Smooth muscle cell (in vitro differentiated cells): ENCODE measurements around the gene LMNB1. TPM values are rescaled to one million over a fixed set of nuclear protein-coding genes. Genes with fewer than 3 reads are reported as not detected.
A peak's percentile ranks its signal among the peaks of the same experiment; 100 is the strongest.

Experiments used
- DNase-seq: peaks from one replicate; lab custom pipeline; 2025; ENCODE audit not compliant: unreplicated experiment; lab: John Stamatoyannopoulos, UW
- H2AFZ ChIP-seq: fragments of 200-600 bp; sonication (generic); 2 replicates; pipeline ENCODE4 v1.6.0; 2016; ENCODE audit warnings: antibody characterized with exemption, low read depth, mild to moderate bottlenecking
- H3F3A ChIP-seq: fragments of 200-600 bp; sonication (generic); 2 replicates; pipeline ENCODE4 v1.6.0; 2017; ENCODE audit warnings: antibody characterized with exemption, low read depth
- H3K27ac ChIP-seq: fragments of 200-600 bp; sonication (generic); 2 replicates; pipeline ENCODE4 v1.5.1; 2016; ENCODE audit warnings: low read depth, mild to moderate bottlenecking
- H3K27me3 ChIP-seq: fragments of 200-600 bp; sonication (generic); 2 replicates; pipeline ENCODE4 v1.6.1; 2016; ENCODE audit warnings: low read depth, mild to moderate bottlenecking
- H3K36me3 ChIP-seq: fragments of 200-600 bp; sonication (generic); 2 replicates; pipeline ENCODE4 v1.5.1; 2016; ENCODE audit warnings: low read depth
- H3K4me1 ChIP-seq: fragments of 200-600 bp; sonication (generic); 2 replicates; pipeline ENCODE4 v1.5.1; 2016; ENCODE audit warnings: low read depth
- H3K4me2 ChIP-seq: fragments of 200-600 bp; sonication (generic); 2 replicates; pipeline ENCODE4 v1.6.0; 2016; ENCODE audit warnings: mild to moderate bottlenecking
- H3K4me3 ChIP-seq: fragments of 200-600 bp; sonication (generic); 2 replicates; pipeline ENCODE4 v1.5.1; 2016; ENCODE audit warnings: mild to moderate bottlenecking
- H3K79me2 ChIP-seq: fragments of 200-600 bp; sonication (generic); 2 replicates; pipeline ENCODE4 v1.6.0; 2016; ENCODE audit warnings: low read depth, mild to moderate bottlenecking
- H3K9ac ChIP-seq: fragments of 200-600 bp; sonication (generic); 2 replicates; pipeline ENCODE4 v1.6.0; 2016; ENCODE audit warnings: low read depth
- H3K9me3 ChIP-seq: fragments of 200-600 bp; sonication (generic); replicated peaks from 2 replicates; pipeline ENCODE4 v1.5.1; 2016; ENCODE audit warnings: low read depth
- H4K20me1 ChIP-seq: fragments of 200-600 bp; sonication (generic); 2 replicates; pipeline ENCODE4 v1.6.0; 2016; ENCODE audit warnings: low read depth
- WGBS: methylation state at CpG from one replicate; pipeline ENCODE4 v1.1.7; 2016; ENCODE audit warnings: low lambda C conversion rate; 5-methylcytosine and 5-hydroxymethylcytosine counted together
- polyA plus RNA-seq: library from polyadenylated mRNA; unstranded; fragments of >200 nt; fragmentation: Nextera tagmentation; extraction: Ambion mirVana; gene quantifications from 2 replicates; pipeline ENCODE4 v1.2.1, GENCODE V29; 2016
- total RNA-seq: library from RNA; depleted of rRNA; stranded (reverse); fragments of >200 nt; gene quantifications from 2 replicates; pipeline ENCODE4 v1.2.3, GENCODE V29; 2014
- TF ChIP-seq, protein P1 (sequence below): fragments of 200-600 bp; sonication (generic); IDR thresholded peaks from 2 replicates; pipeline ENCODE4 v1.5.1; 2017; ENCODE audit warnings: borderline replicate concordance, mild to moderate bottlenecking, antibody characterized with exemption; ENCODE audit not compliant: insufficient read depth, poor library complexity, severe bottlenecking

LMNB1 gene
- total and polyA plus RNA-seq, 2 experiments from 2014 or later, result 8.4 to 32.5 TPM

GRCh38 chr5:126777257-126777974 lies 480 bp downstream of the LMNB1 start:
- Histone ChIP-seq H3K4me1 (no peaks in the 10 kb centered on the region), H3K27me3 (no peaks in the 10 kb centered on the region), H3F3A (peaks cover 12% of the 10 kb centered on the region), H3K36me3 (no peaks in the 10 kb centered on the region), H3K9me3 (no peaks in the 10 kb centered on the region), H3K9ac (peak overlapping the region; percentile 42), H3K79me2 (peaks cover 38% of the 10 kb centered on the region), H4K20me1 (no peaks in the 10 kb centered on the region), H3K4me3 (peak overlapping the region; percentile 85), H3K27ac (peak overlapping the region; percentile 54), H3K4me2 (peak overlapping the region; percentile 85), H2AFZ (peak overlapping the region; percentile 94)
- under 1% methylated on average over 80 of the region's 93 CpGs for WGBS
- peak; percentile 62 for DNase-seq
- TF ChIP-seq, protein P1, sequence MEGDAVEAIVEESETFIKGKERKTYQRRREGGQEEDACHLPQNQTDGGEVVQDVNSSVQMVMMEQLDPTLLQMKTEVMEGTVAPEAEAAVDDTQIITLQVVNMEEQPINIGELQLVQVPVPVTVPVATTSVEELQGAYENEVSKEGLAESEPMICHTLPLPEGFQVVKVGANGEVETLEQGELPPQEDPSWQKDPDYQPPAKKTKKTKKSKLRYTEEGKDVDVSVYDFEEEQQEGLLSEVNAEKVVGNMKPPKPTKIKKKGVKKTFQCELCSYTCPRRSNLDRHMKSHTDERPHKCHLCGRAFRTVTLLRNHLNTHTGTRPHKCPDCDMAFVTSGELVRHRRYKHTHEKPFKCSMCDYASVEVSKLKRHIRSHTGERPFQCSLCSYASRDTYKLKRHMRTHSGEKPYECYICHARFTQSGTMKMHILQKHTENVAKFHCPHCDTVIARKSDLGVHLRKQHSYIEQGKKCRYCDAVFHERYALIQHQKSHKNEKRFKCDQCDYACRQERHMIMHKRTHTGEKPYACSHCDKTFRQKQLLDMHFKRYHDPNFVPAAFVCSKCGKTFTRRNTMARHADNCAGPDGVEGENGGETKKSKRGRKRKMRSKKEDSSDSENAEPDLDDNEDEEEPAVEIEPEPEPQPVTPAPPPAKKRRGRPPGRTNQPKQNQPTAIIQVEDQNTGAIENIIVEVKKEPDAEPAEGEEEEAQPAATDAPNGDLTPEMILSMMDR, result peak; percentile 19

DNA sequence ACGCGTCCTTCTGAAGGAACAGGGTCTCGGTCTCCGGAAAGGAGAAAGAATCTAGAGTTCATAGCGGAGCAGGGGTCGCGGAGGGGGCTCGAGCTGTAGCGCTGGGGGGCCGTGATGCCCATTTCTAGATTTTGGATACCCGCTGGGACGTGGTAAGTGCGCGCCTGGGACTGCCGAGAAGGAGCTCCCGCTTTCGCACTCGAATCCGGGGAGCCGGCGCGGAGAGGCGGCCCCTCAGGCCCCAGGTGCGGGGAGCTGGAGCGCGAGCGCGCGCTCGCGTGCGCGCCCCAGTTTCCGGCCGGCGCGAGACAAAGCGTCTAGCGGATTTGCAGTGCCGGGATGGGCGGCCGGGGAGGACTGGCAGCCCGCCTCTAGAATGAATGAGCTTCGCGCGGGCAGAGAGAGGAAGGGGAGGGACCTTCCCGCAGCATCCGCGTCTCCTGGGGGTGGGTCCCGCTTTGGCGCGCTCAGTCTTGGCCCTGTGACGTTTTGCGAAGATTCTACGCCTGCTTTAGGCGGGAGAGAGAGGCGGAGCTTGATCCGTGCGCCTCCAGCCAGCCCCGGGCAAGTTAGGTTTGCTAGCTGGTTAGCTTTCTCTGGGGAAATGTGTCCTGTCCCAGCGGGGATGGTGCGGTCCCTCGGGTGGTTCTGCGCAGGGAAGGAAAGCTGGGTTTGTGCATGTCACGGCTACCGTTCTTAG lies 1.2 kb downstream of the LMNB1 start:
- peak overlapping the region; percentile 85 for H3K4me2 ChIP-seq
- no peaks in the 10 kb centered on the region for H3K27me3 ChIP-seq
- peak overlapping the region; percentile 85 for H3K4me3 ChIP-seq
- under 1% methylated on average over 56 of the region's 66 CpGs for WGBS
- TF ChIP-seq, protein P1, result no peak
- no peaks in the 10 kb centered on the region for H3K9me3 ChIP-seq
- H3K9ac ChIP-seq, result peak overlapping the region; percentile 42
- H3F3A ChIP-seq, result peaks cover 12% of the 10 kb centered on the region
- H3K4me1 ChIP-seq, result no peaks in the 10 kb centered on the region
- H3K36me3 ChIP-seq, result no peaks in the 10 kb centered on the region
- peak overlapping the region; percentile 94 for H2AFZ ChIP-seq
- no peaks in the 10 kb centered on the region for H4K20me1 ChIP-seq
- peak; percentile 68 for DNase-seq
- H3K79me2 ChIP-seq, result peaks cover 45% of the 10 kb centered on the region
- H3K27ac ChIP-seq, result peak overlapping the region; percentile 54

GRCh38 chr5:126778675-126779403 lies 1.9 kb downstream of the LMNB1 start:
- Histone ChIP-seq H3K4me3 (peak overlapping the region; percentile 85), H3K27me3 (no peaks in the 10 kb centered on the region), H4K20me1 (no peaks in the 10 kb centered on the region), H3K36me3 (no peaks in the 10 kb centered on the region), H3K27ac (peak overlapping the region; percentile 54), H2AFZ (peak overlapping the region; percentile 94), H3K79me2 (peaks cover 52% of the 10 kb centered on the region), H3K4me2 (peak overlapping the region; percentile 85), H3F3A (peaks cover 12% of the 10 kb centered on the region), H3K9me3 (no peaks in the 10 kb centered on the region), H3K4me1 (no peaks in the 10 kb centered on the region), H3K9ac (no peak overlapping the region)
- WGBS, result 26% methylated on average over 17 of the region's 17 CpGs
- DNase-seq, result no peak
- TF ChIP-seq, protein P1, result no peak
